ENCODE data around the gene CCM2L.
"Not testable (repeated sequence)": the region's sequence is repeated elsewhere in the genome, so short reads cannot be mapped to it uniquely, and the experiment has no call there.

Gene CCM2L

DNA sequence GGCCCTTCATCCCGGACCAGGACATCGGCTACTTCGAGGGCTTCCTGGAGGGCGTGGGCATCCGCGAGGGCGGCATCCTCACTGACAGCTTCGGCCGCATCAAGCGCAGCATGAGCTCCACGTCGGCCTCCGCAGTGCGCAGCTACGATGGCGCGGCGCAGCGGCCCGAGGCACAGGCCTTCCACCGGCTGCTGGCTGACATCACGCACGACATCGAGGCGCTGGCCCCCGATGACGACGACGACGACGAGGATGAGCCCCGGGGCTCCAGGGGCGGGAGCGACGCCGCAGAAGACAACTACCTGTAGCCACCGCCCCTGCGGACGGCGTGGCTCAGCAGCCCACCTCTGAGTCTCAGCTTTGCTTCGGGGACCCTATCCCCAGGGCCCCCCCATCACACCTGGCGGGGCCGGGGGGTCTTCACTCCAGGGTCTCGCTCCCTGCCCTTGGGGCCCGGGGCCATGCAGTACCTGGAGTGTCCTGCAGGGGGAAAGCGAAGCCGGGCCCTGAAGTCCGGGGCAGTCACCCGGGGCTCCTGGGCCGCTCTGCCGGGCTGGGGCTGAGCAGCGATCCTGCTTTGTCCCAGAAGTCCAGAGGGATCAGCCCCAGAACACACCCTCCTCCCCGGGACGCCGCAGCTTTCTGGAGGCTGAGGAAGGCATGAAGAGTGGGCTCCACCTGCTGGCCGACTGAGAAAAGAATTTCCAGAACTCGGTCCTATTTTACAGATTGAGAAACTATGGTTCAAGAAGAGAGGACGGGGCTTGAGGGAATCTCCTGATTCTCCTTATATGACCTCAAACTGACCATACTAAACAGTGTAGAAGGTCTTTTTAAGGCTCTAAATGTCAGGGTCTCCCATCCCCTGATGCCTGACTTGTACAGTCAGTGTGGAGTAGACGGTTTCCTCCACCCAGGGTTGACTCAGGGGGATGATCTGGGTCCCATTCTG lies 21.0 kb downstream of the CCM2L start:
- DNase-seq = peak; percentile 67

GRCh38 chr20:32033316-32033715 lies 23.1 kb downstream of the CCM2L start:
- DNase-seq = no peak

GRCh38 chr20:32033721-32034120 lies 23.5 kb downstream of the CCM2L start:
- not testable (repeated sequence) for DNase-seq

GRCh38 chr20:32034581-32035425 lies 24.6 kb downstream of the CCM2L start:
- DNase-seq = no peak

DNA sequence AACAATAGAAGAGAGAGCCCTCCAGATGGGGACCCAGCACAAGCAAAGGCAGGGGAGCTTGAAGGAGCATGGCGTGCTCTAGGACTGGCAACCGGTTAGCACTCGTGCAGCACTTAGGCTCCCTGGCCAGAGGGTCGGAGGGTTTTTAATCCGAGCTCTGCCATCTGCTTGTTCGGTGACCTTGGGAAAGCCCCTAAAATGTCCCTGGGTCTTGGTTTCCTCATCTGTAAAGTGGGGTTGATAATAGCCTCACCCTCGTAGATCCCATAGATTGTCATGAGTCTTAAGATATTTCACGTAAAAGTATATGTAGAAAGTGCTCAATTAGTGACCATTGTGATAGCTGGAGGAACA lies 25.2 kb downstream of the CCM2L start:
- no peak for DNase-seq

- DNase-seq = no peak
Measured at GRCh38 chr20:32036252-32036651, 26.0 kb downstream of the CCM2L start.

- no peak for DNase-seq
Measured at GRCh38 chr20:32036716-32037485, 26.7 kb downstream of the CCM2L start.

GRCh38 chr20:32037929-32038328 lies 27.7 kb downstream of the CCM2L start:
- DNase-seq = no peak

- peak; percentile 16 for DNase-seq
Measured at GRCh38 chr20:32040142-32040953, 30.1 kb downstream of the CCM2L start.

GRCh38 chr20:32045999-32046398 lies 35.8 kb downstream of the CCM2L start:
- DNase-seq = no peak

- DNase-seq = no peak
Measured at GRCh38 chr20:32050324-32050841, 40.1 kb downstream of the CCM2L start.

- DNase-seq = no peak
Measured at GRCh38 chr20:32050851-32051556, 40.8 kb downstream of the CCM2L start.

GRCh38 chr20:32051720-32052089 lies 41.5 kb downstream of the CCM2L start:
- DNase-seq = no peak

GRCh38 chr20:32052090-32052777 lies 42.0 kb downstream of the CCM2L start, which contains the start of gene HCK:
Gene HCK (plus strand): TSS chr20:32052242.
- no peak for DNase-seq

GRCh38 chr20:32052778-32053362 lies 42.6 kb downstream of the CCM2L start:
- no peak for DNase-seq

GRCh38 chr20:32053648-32054047 lies 43.4 kb downstream of the CCM2L start:
- DNase-seq = no peak

GRCh38 chr20:32056708-32057483 lies 46.7 kb downstream of the CCM2L start:
- DNase-seq = no peak

GRCh38 chr20:32057656-32058184 lies 47.5 kb downstream of the CCM2L start:
- no peak for DNase-seq

GRCh38 chr20:32059189-32059588 lies 49.0 kb downstream of the CCM2L start:
- no peak for DNase-seq

All from NCI-H1105 treated with DMSO at 0.1 percent for 48 hours (cell line).